Motor neuron (in vitro differentiated cells): ENCODE data around the gene BRD4. TPM values are rescaled to one million over a fixed set of nuclear protein-coding genes. Genes with fewer than 3 reads are reported as not detected.
"Not testable (repeated sequence)": the region's sequence is repeated elsewhere in the genome, so short reads cannot be mapped to it uniquely, and the experiment has no call there.

ENCODE experiments used
- ATAC-seq, 8 experiments: fragments of 200-7000 bp; cut with Tn5 transposase; replicated peaks in 6 of 8; 2 replicates each; pipeline ENCODE4 v1.8.0; 2021; ENCODE audit warnings: mild to moderate bottlenecking in 8 of 8, moderate library complexity in 8 of 8
- H3K27ac ChIP-seq, 2 donors: fragments of 250-450 bp; sonication (Bioruptor Pico); 2 replicates each; pipeline ENCODE4 v1.9.0; 2021; ENCODE audit warnings: antibody characterized with exemption in 2 of 2, mild to moderate bottlenecking in 2 of 2, moderate library complexity in 1 of 2
- H3K4me1 ChIP-seq, 2 donors: fragments of 250-450 bp; sonication (Bioruptor Pico); replicated peaks in 1 of 2; 2 replicates each; pipeline ENCODE4 v1.6.1; 2021; ENCODE audit warnings: antibody characterized with exemption in 2 of 2, mild to moderate bottlenecking in 2 of 2, moderate library complexity in 1 of 2
- H3K4me3 ChIP-seq, 5 donors: fragments of 250-450 bp; sonication (Bioruptor Pico); 2 replicates each; pipeline ENCODE4 v1.9.0; 2021; ENCODE audit warnings: antibody characterized with exemption in 5 of 5, mild to moderate bottlenecking in 5 of 5, moderate library complexity in 4 of 5
- WGBS, 10 experiments: fragments of 450-650 bp; shearing (Covaris generic); methylation state at CpG; one replicate each; pipeline ENCODE4 v1.0.0; 2022; 5-methylcytosine and 5-hydroxymethylcytosine counted together
- in situ Hi-C, 9 experiments: fragments of 400-800 bp; cut with MboI; loops; one replicate each; pipeline ENCODE4 v1.15.0; 2021; ENCODE audit warnings: low sequenced_read_pairs in 9 of 9, low pct_unique_long_range_greater_than_20kb in 2 of 9; ENCODE audit not compliant: unreplicated experiment in 9 of 9
- total RNA-seq, 8 experiments: library from RNA; unstranded; fragments of 300-600 nt; gene quantifications; 2 replicates each; pipeline versions ENCODE4 v1.2.3 to v1.2.4, GENCODE V29; 2022

Gene BRD4
- total RNA-seq, 8 experiments from 2014 or later = 10.5 to 70.6 (median 23.0) TPM

DNA sequence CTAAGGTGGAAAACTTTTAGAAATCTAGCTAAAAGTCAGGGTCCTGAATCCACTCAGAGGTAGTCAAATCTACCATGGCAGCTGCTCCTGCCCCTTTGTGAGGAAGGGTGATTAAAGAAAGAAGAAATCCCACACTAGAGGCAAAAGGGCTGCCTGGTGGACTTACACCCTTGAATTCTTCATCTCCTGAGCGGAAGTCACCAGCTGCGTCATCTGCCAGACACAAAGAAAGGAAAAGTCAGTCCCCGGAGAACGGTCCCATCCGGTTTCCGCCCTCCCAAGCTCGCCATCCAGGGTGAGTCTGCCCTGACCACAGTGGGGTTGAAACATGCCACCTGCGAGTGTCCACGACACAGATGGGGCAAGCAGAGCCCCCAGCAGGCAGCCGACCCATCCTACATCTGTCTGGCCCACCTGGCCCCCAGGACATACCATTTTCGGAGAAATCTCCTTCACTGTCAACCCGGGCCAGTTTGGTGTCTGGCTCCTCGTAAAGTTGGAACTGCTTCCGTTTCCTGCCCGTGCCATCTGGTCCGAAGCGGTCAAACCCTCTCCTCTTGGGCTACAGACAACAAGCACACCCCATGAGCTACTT lies 39.5 kb upstream of the BRD4 start:
- 85 to 100% (median 100%) methylated on average over 2 to 5 of the region's 17 CpGs; no CpG with 5 or more reads in 5 of the 10 experiments for WGBS, 10 experiments
- in situ Hi-C loops = no loop called here

DNA sequence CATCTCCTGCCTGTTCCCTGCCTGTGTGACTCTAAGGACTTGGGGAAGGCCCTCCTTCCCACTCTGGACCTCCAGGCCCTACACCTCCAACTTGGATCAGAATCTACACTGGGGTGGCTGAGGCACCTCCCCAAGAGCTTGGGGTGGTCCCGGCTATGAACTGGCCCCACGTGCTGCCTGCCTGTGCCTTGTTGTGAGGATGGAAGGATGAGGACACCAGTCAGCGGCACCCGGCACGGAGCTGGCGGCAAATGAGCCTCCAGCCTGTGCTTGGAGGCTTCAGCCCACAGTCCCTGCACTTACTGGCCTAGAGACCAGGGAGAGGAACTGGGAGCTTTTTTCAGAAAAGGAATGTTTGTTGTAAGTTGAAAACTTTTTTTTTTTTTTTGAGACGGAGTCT lies 38.8 kb upstream of the BRD4 start:
- 100% methylated on average over 1 to 2 of the region's 7 CpGs; no CpG with 5 or more reads in 7 of the 10 experiments for WGBS, 10 experiments
- no peak for ATAC-seq
- no peak overlapping the region for H3K4me3 ChIP-seq
- H3K4me1 ChIP-seq = no peaks in the 10 kb centered on the region
- H3K27ac ChIP-seq = no peak overlapping the region
- in situ Hi-C loops = no loop called here

More for the DNA sequence above, 39.5 kb upstream of the BRD4 start:
- no peak overlapping the region for H3K4me3 ChIP-seq
- ATAC-seq = no peak
- H3K4me1 ChIP-seq = no peaks in the 10 kb centered on the region
- no peak overlapping the region for H3K27ac ChIP-seq

DNA sequence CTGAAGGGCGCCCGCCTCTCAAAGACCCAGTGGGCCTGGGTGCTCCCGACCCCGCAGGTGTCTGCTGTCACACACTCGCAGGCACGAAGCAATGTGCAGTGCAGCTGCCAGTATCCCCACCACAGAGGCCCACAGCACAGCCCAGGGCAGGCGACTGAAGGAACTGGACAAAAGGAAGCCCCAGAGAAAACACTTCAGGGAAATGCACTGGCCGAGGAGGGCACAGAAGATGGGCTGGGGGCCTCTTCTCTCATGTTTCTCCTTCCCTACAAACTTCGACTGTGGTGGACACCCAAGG lies 37.2 kb upstream of the BRD4 start:
- ATAC-seq = no peak

DNA sequence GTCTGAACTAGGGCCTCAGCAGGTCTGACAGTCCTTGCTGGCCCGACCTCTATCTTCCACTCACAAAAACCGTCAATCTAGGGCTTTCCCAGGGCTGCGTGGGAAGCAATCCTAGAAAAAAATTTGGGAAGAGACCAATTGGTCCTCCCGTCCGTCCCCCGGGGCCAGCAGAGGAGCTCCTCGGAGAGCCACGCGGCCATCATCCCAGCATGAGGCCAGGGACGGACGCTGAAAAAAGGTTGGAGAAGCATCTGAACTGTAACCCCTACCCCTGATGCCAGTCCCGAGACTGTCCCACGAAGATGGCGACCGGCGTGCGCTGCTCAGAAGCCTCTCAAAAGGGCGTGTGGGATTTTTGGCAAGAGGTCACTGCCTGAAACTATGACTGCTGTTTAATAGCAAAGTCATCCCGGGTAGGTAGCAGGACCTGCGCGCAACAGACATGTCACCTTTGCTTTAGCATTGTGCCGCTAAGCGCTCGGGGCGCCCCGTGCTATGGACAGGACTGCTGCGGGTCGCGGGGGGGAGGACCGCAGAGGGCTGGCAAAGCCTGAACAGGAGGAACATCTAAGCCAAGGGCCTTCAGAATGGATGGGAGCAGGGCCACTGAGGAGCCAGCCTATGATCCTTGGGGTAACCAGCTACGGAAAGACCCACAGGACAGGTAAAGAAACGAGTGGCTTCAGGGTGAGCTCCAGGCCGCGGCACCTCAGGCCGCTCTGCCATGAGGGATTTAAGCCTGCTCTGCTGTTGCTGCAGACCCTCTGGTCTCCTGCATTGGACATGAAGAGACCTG lies 36.7 kb upstream of the BRD4 start:
- H3K27ac ChIP-seq = no peak overlapping the region
- 92 to 100% (median 100%) methylated on average over 1 to 13 of the region's 35 CpGs; no CpG with 5 or more reads in 3 of the 10 experiments for WGBS, 10 experiments
- in situ Hi-C loops = no loop called here
- H3K4me3 ChIP-seq = no peak overlapping the region
- no peak for ATAC-seq
- H3K4me1 ChIP-seq = no peaks in the 10 kb centered on the region

More for the DNA sequence above, 37.2 kb upstream of the BRD4 start:
- H3K4me1 ChIP-seq = no peaks in the 10 kb centered on the region
- 67 to 100% (median 85%) methylated on average over 1 to 8 of the region's 9 CpGs; no CpG with 5 or more reads in 4 of the 10 experiments for WGBS, 10 experiments
- in situ Hi-C loops = no loop called here
- no peak overlapping the region for H3K4me3 ChIP-seq
- no peak overlapping the region for H3K27ac ChIP-seq

DNA sequence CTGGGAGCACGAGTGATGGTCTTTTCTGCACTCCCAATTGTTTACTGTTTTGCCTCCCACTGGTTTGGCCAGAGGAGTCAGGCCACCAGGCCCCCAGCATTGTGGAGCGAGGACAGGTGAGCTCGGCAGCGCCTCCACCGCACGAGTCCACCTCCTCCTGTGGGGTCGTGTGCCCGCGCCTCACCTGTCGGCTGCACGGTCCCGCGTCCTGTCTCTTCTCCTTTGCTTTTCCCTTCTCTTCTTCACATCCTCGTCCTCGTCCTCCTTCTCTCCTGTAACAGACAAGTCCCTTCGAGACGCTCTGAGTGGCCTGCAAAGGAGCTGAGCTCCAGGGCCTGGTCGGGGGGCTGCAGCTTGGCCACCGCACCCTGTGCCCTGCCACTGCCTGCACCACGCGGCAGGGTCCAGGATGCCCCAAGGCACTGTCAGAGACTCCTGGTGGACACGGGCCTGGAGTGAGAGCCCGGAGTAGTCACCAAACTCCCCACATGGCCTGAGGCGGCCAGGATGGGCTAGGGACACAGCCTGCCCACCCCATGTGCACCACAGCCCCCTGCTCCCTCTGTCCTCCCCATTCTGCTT lies 35.8 kb upstream of the BRD4 start:
- ATAC-seq = no peak
- Histone ChIP-seq H3K27ac (no peak overlapping the region), H3K4me1 (no peaks in the 10 kb centered on the region), H3K4me3 (no peak overlapping the region)
- in situ Hi-C loops = no loop called here
- 87 to 100% (median 100%) methylated on average over 1 to 6 of the region's 24 CpGs; no CpG with 5 or more reads in 3 of the 10 experiments for WGBS, 10 experiments

DNA sequence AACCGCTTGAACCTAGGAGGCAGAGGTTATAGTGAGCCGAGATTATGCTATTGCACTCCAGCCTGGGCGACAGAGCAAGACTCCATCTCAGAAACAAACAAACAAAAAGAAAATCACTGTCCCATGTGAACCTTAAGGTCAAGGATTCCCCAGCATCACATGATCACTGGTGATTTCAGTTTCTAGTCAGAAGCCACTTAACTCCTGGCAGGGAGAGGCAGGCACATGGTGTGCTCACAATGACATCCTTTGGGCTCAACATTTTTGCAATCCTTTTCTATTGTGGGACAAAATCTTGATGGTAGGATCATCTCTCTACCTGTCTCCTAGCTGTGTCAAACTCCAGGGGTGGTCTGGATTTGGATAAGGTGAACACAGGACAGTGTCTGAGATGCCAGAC lies 35.1 kb upstream of the BRD4 start:
- H3K27ac ChIP-seq = no peak overlapping the region
- H3K4me1 ChIP-seq = no peaks in the 10 kb centered on the region
- no peak for ATAC-seq
- WGBS, 10 experiments = 40 to 100% (median 90%) methylated on average over 1 to 3 of the region's 3 CpGs; no CpG with 5 or more reads in 6 of the 10 experiments
- H3K4me3 ChIP-seq = no peak overlapping the region
- in situ Hi-C loops = no loop called here

DNA sequence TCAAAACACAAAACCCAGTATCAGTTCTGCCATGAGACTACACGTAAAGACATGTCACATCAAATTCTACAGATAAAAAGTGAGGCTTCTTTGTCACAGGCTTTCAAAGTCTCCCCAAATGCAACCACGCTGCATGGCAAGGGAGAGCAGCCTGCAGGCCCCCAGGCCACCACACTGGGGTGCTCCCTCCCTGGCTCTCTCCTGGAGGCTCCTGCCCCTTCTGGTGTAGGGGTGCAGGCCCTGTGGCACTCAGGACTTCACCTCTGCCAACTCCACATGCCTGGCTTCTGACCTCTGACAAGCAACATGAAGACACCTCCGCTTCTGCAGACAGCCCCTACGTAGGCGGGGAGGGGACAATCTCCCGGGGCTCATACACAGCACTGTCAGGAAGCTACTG lies 32.9 kb upstream of the BRD4 start:
- Histone ChIP-seq H3K4me3 (no peak overlapping the region), H3K4me1 (no peaks in the 10 kb centered on the region), H3K27ac (no peak overlapping the region)
- ATAC-seq = no peak
- 93 to 100% (median 100%) methylated on average over 1 to 6 of the region's 6 CpGs; no CpG with 5 or more reads in 6 of the 10 experiments for WGBS, 10 experiments
- in situ Hi-C loops = no loop called here

DNA sequence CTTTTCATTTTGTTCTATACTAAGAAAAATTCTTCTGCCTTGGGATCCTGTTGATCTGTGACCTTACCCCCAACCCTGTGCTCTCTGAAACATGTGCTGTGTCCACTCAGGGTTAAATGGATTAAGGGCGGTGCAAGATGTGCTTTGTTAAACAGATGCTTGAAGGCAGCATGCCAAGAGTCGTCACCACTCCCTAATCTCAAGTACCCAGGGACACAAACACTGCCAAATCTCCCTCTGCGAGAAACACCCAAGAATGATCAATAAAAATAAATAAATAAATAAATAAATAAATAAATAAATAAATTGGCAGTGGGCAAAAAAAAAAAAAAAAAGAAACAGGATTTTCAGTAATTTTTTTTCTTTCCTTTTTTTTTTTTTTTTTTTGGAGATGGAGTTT lies 31.5 kb upstream of the BRD4 start:
- H3K27ac ChIP-seq, H3K4me1 ChIP-seq, H3K4me3 ChIP-seq, in situ Hi-C loops: not testable (repeated sequence)
- ATAC-seq = peak in 1 of 8 experiments; percentile 14
- 40 to 100% (median 60%) methylated on average over 1 of the region's 3 CpGs; no CpG with 5 or more reads in 7 of the 10 experiments for WGBS, 10 experiments

DNA sequence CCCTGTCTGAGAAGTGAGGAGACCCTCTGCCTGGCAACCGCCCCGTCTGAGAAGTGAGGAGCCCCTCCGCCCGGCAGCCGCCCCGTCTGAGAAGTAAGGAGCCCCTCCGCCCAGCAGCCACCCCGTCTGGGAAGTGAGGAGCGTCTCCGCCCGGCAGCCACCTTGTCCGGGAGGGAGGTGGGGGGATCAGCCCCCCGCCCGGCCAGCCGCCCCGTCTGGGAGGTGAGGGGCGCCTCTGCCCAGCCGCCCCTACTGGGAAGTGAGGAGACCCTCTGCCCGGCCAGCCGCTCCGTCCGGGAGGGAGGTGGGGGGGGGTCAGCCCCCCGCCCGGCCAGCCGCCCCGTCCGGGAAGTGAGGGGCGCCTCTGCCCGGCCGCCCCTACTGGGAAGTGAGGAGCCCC lies 30.7 kb upstream of the BRD4 start:
- H3K4me3 ChIP-seq, H3K27ac ChIP-seq, H3K4me1 ChIP-seq, in situ Hi-C loops, ATAC-seq: not testable (repeated sequence)
- no CpG with 5 or more reads among the region's 30 CpGs for WGBS, 10 experiments

DNA sequence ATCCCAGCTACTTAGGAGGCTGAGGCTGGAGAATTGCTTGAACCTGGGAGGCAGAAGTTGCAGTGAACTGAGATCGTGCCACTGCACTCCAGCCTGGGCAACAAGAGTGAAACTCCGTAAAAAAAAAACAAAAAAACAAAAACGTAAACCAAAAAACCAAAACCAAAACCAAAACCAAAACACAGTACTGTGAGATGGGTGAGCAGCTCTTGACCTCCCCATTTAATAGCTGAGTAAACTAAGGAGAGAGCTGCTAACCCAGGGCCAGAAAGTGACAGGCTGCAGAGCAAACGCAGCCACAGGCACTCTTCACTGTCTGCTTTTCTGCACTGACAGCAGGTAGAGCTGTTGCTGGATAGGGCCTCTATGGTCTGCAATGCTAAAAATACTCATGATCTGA lies 27.7 kb upstream of the BRD4 start:
- H3K4me3 ChIP-seq, H3K27ac ChIP-seq, ATAC-seq, in situ Hi-C loops, H3K4me1 ChIP-seq: not testable (repeated sequence)
- 60 to 100% (median 85%) methylated on average over 1 to 3 of the region's 4 CpGs; no CpG with 5 or more reads in 2 of the 10 experiments for WGBS, 10 experiments

DNA sequence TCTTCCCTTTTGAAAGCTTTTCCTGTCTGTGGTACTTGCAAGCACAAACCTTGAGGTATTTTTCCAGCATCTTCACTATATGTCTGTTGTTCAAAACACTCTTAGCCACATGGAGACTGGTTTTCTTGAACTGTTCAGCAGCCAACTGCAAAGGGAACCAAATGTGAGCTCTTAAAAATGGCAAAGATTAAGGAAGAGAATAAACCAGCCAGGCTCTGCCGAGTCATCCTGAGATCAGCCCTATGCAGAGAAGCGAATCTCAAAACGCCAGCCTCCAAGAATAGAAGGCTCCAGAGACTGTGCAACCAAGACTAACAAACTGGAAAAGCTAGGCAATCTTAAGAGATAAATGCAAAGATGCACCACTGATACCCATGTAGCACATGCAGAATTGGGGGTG lies 26.6 kb upstream of the BRD4 start:
- Histone ChIP-seq H3K4me3 (no peak overlapping the region), H3K27ac (no peak overlapping the region), H3K4me1 (no peaks in the 10 kb centered on the region)
- WGBS, 10 experiments = 40 to 100% (median 82%) methylated on average over 1 to 3 of the region's 3 CpGs; no CpG with 5 or more reads in 2 of the 10 experiments
- peak in 2 of 8 experiments; percentile 69 to 73 for ATAC-seq
- in situ Hi-C loops = no loop called here

DNA sequence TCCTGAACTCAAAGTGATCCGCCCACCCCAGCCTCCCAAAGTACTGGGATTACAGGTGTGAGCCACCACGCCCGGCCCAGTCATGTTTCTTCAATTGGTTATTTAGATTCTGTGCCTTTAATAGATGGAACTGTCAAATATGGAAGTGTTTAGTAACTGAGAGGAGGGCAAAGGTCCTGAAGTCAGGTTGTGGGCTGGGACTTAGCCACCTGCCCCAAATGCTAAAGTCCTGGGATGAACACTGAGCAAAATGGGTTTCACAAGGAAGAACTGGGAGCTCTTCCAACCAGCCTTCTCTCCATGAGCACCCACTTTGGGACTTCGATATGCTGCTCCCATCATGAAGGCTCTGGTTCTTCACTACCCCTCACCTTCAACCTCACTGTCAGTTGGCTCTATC lies 25.6 kb upstream of the BRD4 start:
- Histone ChIP-seq H3K4me1 (no peaks in the 10 kb centered on the region), H3K27ac (no peak overlapping the region), H3K4me3 (no peak overlapping the region)
- in situ Hi-C loops = no loop called here
- no peak for ATAC-seq
- 90 to 100% (median 100%) methylated on average over 1 to 3 of the region's 4 CpGs; no CpG with 5 or more reads in 3 of the 10 experiments for WGBS, 10 experiments

DNA sequence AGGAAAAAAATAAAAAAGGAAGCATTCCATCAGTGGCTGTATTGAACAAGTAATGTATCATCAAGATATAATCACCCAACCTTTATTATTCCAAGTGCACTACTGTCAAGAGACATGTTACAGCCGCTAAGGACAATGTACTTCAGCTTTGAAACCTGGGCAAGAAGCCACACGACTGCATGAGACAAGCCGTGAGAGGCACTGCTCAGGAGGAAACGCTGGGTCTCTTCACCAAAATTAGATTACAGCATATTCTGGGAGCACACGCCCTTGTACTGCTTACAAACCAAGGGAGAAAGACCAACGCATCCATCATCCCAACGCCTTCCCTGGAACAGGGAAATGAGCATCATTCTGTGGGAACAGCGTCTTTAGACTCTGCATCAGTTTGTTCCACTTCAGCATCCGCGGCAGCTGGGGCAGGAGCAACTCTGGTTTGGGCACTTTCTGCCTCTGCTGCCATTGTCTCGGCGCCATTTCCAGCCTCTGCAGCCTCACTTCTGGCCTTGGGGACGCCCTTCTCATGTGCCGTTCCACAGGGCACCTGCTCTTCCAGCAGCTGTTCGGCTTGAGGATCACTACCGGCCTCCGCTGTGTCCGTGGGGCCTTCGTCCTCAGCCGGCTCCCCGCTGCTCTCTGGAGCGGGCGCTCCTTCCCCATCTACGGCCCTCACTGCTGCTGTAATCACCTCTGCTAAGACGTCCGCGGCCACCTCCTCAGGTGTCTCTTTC lies 22.4 kb upstream of the BRD4 start:
- ATAC-seq = peak in 4 of 8 experiments; percentile 16 to 52 (median 26)
- Histone ChIP-seq H3K4me1 (no peaks in the 10 kb centered on the region), H3K27ac (no peak overlapping the region), H3K4me3 (no peak overlapping the region)
- WGBS, 10 experiments = 69 to 100% (median 95%) methylated on average over 1 to 12 of the region's 27 CpGs; no CpG with 5 or more reads in 2 of the 10 experiments
- in situ Hi-C loops = no loop called here
